K562 (cell line): ENCODE measurements around the gene FGGY. TPM values are rescaled to one million over a fixed set of nuclear protein-coding genes. Genes with fewer than 3 reads are reported as not detected.

Source experiments
- DPF2 ChIP-seq: fragments of 450-650 bp; IDR thresholded peaks from 2 replicates; pipeline ENCODE4 v1.6.1; 2016
- ELF2 ChIP-seq: fragments of 250-450 bp; sonication (Bioruptor Pico); IDR thresholded peaks from 2 replicates; pipeline ENCODE4 v1.5.0; 2021; ENCODE audit warnings: mild to moderate bottlenecking
- ETS1 ChIP-seq: conservative IDR thresholded peaks from 2 replicates; pipeline ENCODE4 v1.6.1; 2011; ENCODE audit warnings: low read depth, mild to moderate bottlenecking, low read length; ENCODE audit not compliant: control insufficient read depth
- ETS2 ChIP-seq: IDR thresholded peaks from 2 replicates; pipeline ENCODE4 v1.6.1; 2016; ENCODE audit warnings: borderline replicate concordance, missing genetic modification characterization, mild to moderate bottlenecking, moderate library complexity, missing compliant biosample characterization; ENCODE audit not compliant: poor library complexity, severe bottlenecking
- HSF4 ChIP-seq: fragments of 250-450 bp; sonication (Bioruptor Pico); IDR thresholded peaks from 2 replicates; pipeline ENCODE4 v2.1.2; 2022; ENCODE audit warnings: mild to moderate bottlenecking, moderate library complexity, borderline replicate concordance
- IRF1 ChIP-seq: sonication (generic); formaldehyde crosslinking; IDR thresholded peaks from 2 replicates; pipeline ENCODE4 v1.8.0; 2022; ENCODE audit warnings: missing genetic modification reagents, mild to moderate bottlenecking, borderline replicate concordance
- KAT2B ChIP-seq: IDR thresholded peaks from one replicate; pipeline ENCODE4 v1.6.1; 2012; ENCODE audit warnings: low read depth, mild to moderate bottlenecking, control low read depth, inconsistent platforms, low read length, moderate library complexity
- POLR2B ChIP-seq: fragments of 450-650 bp; IDR thresholded peaks from 2 replicates; pipeline ENCODE4 v1.6.1; 2018; ENCODE audit warnings: low read depth; ENCODE audit not compliant: partially characterized antibody
- TAF1 ChIP-seq: IDR thresholded peaks from 2 replicates; pipeline ENCODE4 v1.6.1; 2011; ENCODE audit warnings: mild to moderate bottlenecking, low read length, moderate library complexity; ENCODE audit not compliant: insufficient read depth, control insufficient read depth, severe bottlenecking; ENCODE audit errors: extremely low read depth
- ZNF592 ChIP-seq: fragments of 450-650 bp; IDR thresholded peaks from 2 replicates; pipeline ENCODE4 v1.6.1; 2017; ENCODE audit warnings: antibody characterized with exemption, mild to moderate bottlenecking
- polyA plus RNA-seq, 8 experiments: library from polyadenylated mRNA; depleted of rRNA in 4 of 8; stranded (reverse) in 5 of 8; unstranded in 3 of 8; fragments of >200 nt; fragmentation: Nextera tagmentation in 2 of 8; fragmentation: Illumina TruSeq in 1 of 8; extraction: Ambion mirVana in 2 of 8; extraction: Trizol in 1 of 8; gene quantifications; 2 replicates each; pipeline versions ENCODE4 v1.2.1 to v1.2.3, GENCODE V29; 2011 to 2014; ENCODE audit warnings: inconsistent platforms in 1 of 8, missing spikeins in 1 of 8
- total RNA-seq, 7 experiments: library from RNA; depleted of rRNA in 6 of 7; stranded (reverse); fragments of >200 nt in 6 of 7; fragmentation: Illumina TruSeq in 2 of 7; extraction: Trizol in 2 of 7; gene quantifications; 2 replicates each; pipeline versions ENCODE4 v1.2.1 to v1.2.3, GENCODE V29; 2011 to 2021; ENCODE audit warnings: low replicate concordance in 1 of 7

The FGGY gene
- total and polyA plus RNA-seq, 9 of the 15 experiments (the other 6 are each of a cell fraction or from before 2014, with no cell fraction given), result 9.7 to 19.2 (median 12.6) TPM

- TF ChIP-seq ZNF592 (no peak), KAT2B (no peak), ETS2 (tag) (no peak), IRF1 (no peak), TAF1 (no peak), HSF4 (CRISPR knock-in tag) (no peak), DPF2 (no peak), POLR2B (no peak), ETS1 (no peak), ELF2 (no peak)
Observed at GRCh38 chr1:59604191-59604590, 307.3 kb downstream of the FGGY start (continued).
